Karpas-422 (cell line): ENCODE measurements around the gene TPSB2. TPM values are rescaled to one million over a fixed set of nuclear protein-coding genes. Genes with fewer than 3 reads are reported as not detected.
"Not testable (repeated sequence)": the region's sequence is repeated elsewhere in the genome, so short reads cannot be mapped to it uniquely, and the experiment has no call there.

Source experiments
- DNase-seq: peaks from one replicate; pipeline ENCODE4 v3.0.0-alpha.2; 2015
- H2AFZ ChIP-seq: fragments of 200-600 bp; sonication (generic); 2 replicates; pipeline ENCODE4 v1.6.1; 2014; ENCODE audit warnings: antibody characterized with exemption, low read length, mixed read lengths
- H3K27ac ChIP-seq: fragments of 200-600 bp; sonication (generic); 2 replicates; pipeline ENCODE4 v1.5.1; 2014; ENCODE audit warnings: mild to moderate bottlenecking, low read length, moderate library complexity
- H3K27me3 ChIP-seq: fragments of 200-600 bp; sonication (generic); 2 replicates; pipeline ENCODE4 v1.6.1; 2014; ENCODE audit warnings: low read length, mixed read lengths
- H3K36me3 ChIP-seq: fragments of 200-600 bp; sonication (generic); 2 replicates; pipeline ENCODE4 v1.6.1; 2014; ENCODE audit warnings: low read length, mixed read lengths; ENCODE audit not compliant: insufficient read depth
- H3K4me1 ChIP-seq: fragments of 200-600 bp; sonication (generic); 2 replicates; pipeline ENCODE4 v1.6.1; 2014; ENCODE audit warnings: mild to moderate bottlenecking, low read length, mixed read lengths
- H3K4me2 ChIP-seq: fragments of 200-600 bp; sonication (generic); 2 replicates; pipeline ENCODE4 v1.6.1; 2014; ENCODE audit warnings: low read length, low read depth, mild to moderate bottlenecking; ENCODE audit not compliant: poor library complexity, severe bottlenecking
- H3K4me3 ChIP-seq: fragments of 200-600 bp; sonication (generic); 2 replicates; pipeline ENCODE4 v1.5.1; 2014; ENCODE audit warnings: mild to moderate bottlenecking, antibody characterized with exemption, low read length, mixed read lengths
- H3K79me2 ChIP-seq: fragments of 200-600 bp; sonication (generic); 2 replicates; pipeline ENCODE4 v1.6.1; 2014; ENCODE audit warnings: mild to moderate bottlenecking, low read length, mixed read lengths
- H3K9ac ChIP-seq: fragments of 200-600 bp; sonication (generic); 2 replicates; pipeline ENCODE4 v1.6.0; 2014; ENCODE audit warnings: low read length
- H3K9me2 ChIP-seq: fragments of 200-600 bp; sonication (generic), shearing (Covaris generic); replicated peaks from 2 replicates; pipeline ENCODE4 v1.6.0; 2014; ENCODE audit warnings: mild to moderate bottlenecking, low read length, moderate library complexity; ENCODE audit not compliant: insufficient read depth
- H3K9me3 ChIP-seq: fragments of 300-700, 200-600 bp; sonication (generic); 2 replicates; pipeline ENCODE4 v1.6.1; 2014; ENCODE audit warnings: low read length, mixed read lengths
- H4K20me1 ChIP-seq: fragments of 200-600 bp; sonication (generic); 2 replicates; pipeline ENCODE4 v1.6.1; 2014; ENCODE audit warnings: mild to moderate bottlenecking, antibody characterized with exemption, low read length, low read depth; ENCODE audit not compliant: insufficient read depth
- total RNA-seq: library from RNA; depleted of rRNA; stranded (reverse); fragments of >200 nt; shearing (Covaris generic); gene quantifications from 2 replicates; pipeline ENCODE4 v1.2.3, GENCODE V29; 2014; ENCODE audit warnings: low replicate concordance

TPSB2 gene
- total RNA-seq, 1 experiment from 2014 or later = not detected

GRCh38 chr16:1228227-1228626 is 1.8 kb downstream of the TPSB2 start:
- H3K4me1 ChIP-seq, H3K9ac ChIP-seq, H3K9me3 ChIP-seq, H3K79me2 ChIP-seq, H2AFZ ChIP-seq, H3K4me3 ChIP-seq, DNase-seq, H3K36me3 ChIP-seq, H3K4me2 ChIP-seq, H3K27ac ChIP-seq, H4K20me1 ChIP-seq, H3K27me3 ChIP-seq, H3K9me2 ChIP-seq: not testable (repeated sequence)

- not testable (repeated sequence) for H3K9me3 ChIP-seq, H3K9me2 ChIP-seq, H3K27ac ChIP-seq, H3K4me3 ChIP-seq, H3K4me2 ChIP-seq, H2AFZ ChIP-seq, H3K27me3 ChIP-seq, H3K4me1 ChIP-seq, H4K20me1 ChIP-seq, H3K9ac ChIP-seq, DNase-seq, H3K79me2 ChIP-seq, H3K36me3 ChIP-seq
These were observed 3.3 kb downstream of the TPSB2 start for GRCh38 chr16:1226692-1227091.

- H2AFZ ChIP-seq, H3K4me3 ChIP-seq, DNase-seq, H3K4me1 ChIP-seq, H3K27me3 ChIP-seq, H3K9me2 ChIP-seq, H3K36me3 ChIP-seq, H3K79me2 ChIP-seq, H4K20me1 ChIP-seq, H3K4me2 ChIP-seq, H3K27ac ChIP-seq, H3K9me3 ChIP-seq, H3K9ac ChIP-seq: not testable (repeated sequence)
These were observed 4.2 kb downstream of the TPSB2 start for GRCh38 chr16:1225728-1226311.

GRCh38 chr16:1225051-1225451 is 4.9 kb downstream of the TPSB2 start, which contains the start of gene TPSG1:
Gene TPSG1 (minus strand): TSS chr16:1225268. CDS start chr16:1225252, 16 bp downstream.
- Histone ChIP-seq H3K27me3 (no peaks in the 10 kb centered on the region), H3K4me3 (no peak within 1 kb of the TSS), H3K27ac (no peak within 1 kb of the TSS), H3K9me3 (no peaks in the 10 kb centered on the region), H3K79me2 (no peaks in the 10 kb centered on the region), H3K4me1 (no peaks in the 10 kb centered on the region), H3K4me2 (no peak within 1 kb of the TSS), H3K9me2 (no peaks in the 10 kb centered on the region), H3K36me3 (no peaks in the 10 kb centered on the region), H4K20me1 (0 out of 2 replicates have a peak, but pooled peaks cover 3% of the 10 kb centered on the region), H3K9ac (no peak within 1 kb of the TSS), H2AFZ (no peak within 1 kb of the TSS)
- no peak for DNase-seq

GRCh38 chr16:1224558-1224957 is 5.4 kb downstream of the TPSB2 start:
- Histone ChIP-seq H3K9ac (no peak overlapping the region), H3K36me3 (no peaks in the 10 kb centered on the region), H3K4me1 (no peaks in the 10 kb centered on the region), H4K20me1 (0 out of 2 replicates have a peak, but pooled peaks cover 3% of the 10 kb centered on the region), H3K27me3 (no peaks in the 10 kb centered on the region), H3K9me2 (no peaks in the 10 kb centered on the region), H2AFZ (no peak overlapping the region), H3K9me3 (no peaks in the 10 kb centered on the region), H3K4me3 (no peak overlapping the region), H3K79me2 (no peaks in the 10 kb centered on the region), H3K27ac (no peak overlapping the region), H3K4me2 (no peak overlapping the region)
- DNase-seq = no peak

GRCh38 chr16:1223355-1224214 is 6.4 kb downstream of the TPSB2 start:
- Histone ChIP-seq H3K9me3 (no peaks in the 10 kb centered on the region), H3K4me2 (no peak overlapping the region), H3K79me2 (no peaks in the 10 kb centered on the region), H4K20me1 (0 out of 2 replicates have a peak, but pooled peaks cover 3% of the 10 kb centered on the region), H3K4me3 (no peak overlapping the region), H3K27ac (no peak overlapping the region), H3K4me1 (no peaks in the 10 kb centered on the region), H2AFZ (no peak overlapping the region), H3K9ac (no peak overlapping the region), H3K9me2 (no peaks in the 10 kb centered on the region), H3K36me3 (no peaks in the 10 kb centered on the region), H3K27me3 (no peaks in the 10 kb centered on the region)
- DNase-seq = no peak

- no peak overlapping the region for H3K4me3 ChIP-seq
- H3K79me2 ChIP-seq = no peaks in the 10 kb centered on the region
- no peaks in the 10 kb centered on the region for H3K9me2 ChIP-seq
- H3K4me2 ChIP-seq = no peak overlapping the region
- no peak overlapping the region for H2AFZ ChIP-seq
- no peak overlapping the region for H3K9ac ChIP-seq
- no peaks in the 10 kb centered on the region for H3K36me3 ChIP-seq
- no peaks in the 10 kb centered on the region for H3K4me1 ChIP-seq
- H3K27me3 ChIP-seq = no peaks in the 10 kb centered on the region
- H3K27ac ChIP-seq = no peak overlapping the region
- no peak for DNase-seq
- no peaks in the 10 kb centered on the region for H3K9me3 ChIP-seq
- 0 out of 2 replicates have a peak, but pooled peaks cover 3% of the 10 kb centered on the region for H4K20me1 ChIP-seq
These were observed 7.2 kb downstream of the TPSB2 start for GRCh38 chr16:1222553-1223354.
